HEK293 (cell line): Measurements from ENCODE around the gene RFTN1.

Source experiments
- CTCF ChIA-PET: fragments of 350-600 bp; formaldehyde crosslinking; extraction: SDS; loops from one replicate; lab custom pipeline; 2021; ENCODE audit warnings: antibody characterized with exemption; lab: Yijun Ruan, JAX
- POLR2A ChIA-PET: fragments of 300-600 bp; formaldehyde crosslinking; extraction: SDS; loops from one replicate; lab custom pipeline; 2020; ENCODE audit warnings: antibody characterized with exemption, inconsistent platforms; lab: Yijun Ruan, JAX
- H3K27ac ChIP-seq: fragments of 200-500 bp; sonication (Bioruptor generic); 2 replicates; pipeline ENCODE4 v1.5.1; 2014; ENCODE audit warnings: low read depth, low read length, control low read depth, inconsistent platforms; ENCODE audit errors: extremely low read depth
- H3K36me3 ChIP-seq, 2 experiments: fragments of 200-500 bp in 1 of 2; sonication (Bioruptor generic) in 1 of 2; 1 replicate in 1 of 2; 2 replicates in 1 of 2; pipeline ENCODE4 v1.5.1; 2014 to 2017; ENCODE audit warnings: inconsistent platforms in 2 of 2, low read length in 2 of 2; ENCODE audit not compliant: control insufficient read depth in 2 of 2, insufficient read depth in 1 of 2
- H3K4me1 ChIP-seq: fragments of 200-500 bp; sonication (Bioruptor generic); 2 replicates; pipeline ENCODE4 v1.5.1; 2014; ENCODE audit warnings: mild to moderate bottlenecking, low read length, inconsistent platforms; ENCODE audit not compliant: control insufficient read depth, insufficient read depth
- H3K4me3 ChIP-seq: 2 replicates; pipeline ENCODE4 v1.5.1; 2011; ENCODE audit warnings: low read depth, mild to moderate bottlenecking, control low read depth, low read length, moderate library complexity
- H3K9me3 ChIP-seq: fragments of 200-500 bp; sonication (Bioruptor generic); 2 replicates; pipeline ENCODE4 v1.5.1; 2014; ENCODE audit warnings: low read depth, low read length, inconsistent platforms; ENCODE audit not compliant: control insufficient read depth, insufficient read depth
- BCL6B ChIP-seq: fragments of 450-650 bp; formaldehyde crosslinking; IDR thresholded peaks from 2 replicates; pipeline ENCODE4 v1.5.1; 2017; ENCODE audit warnings: missing biosample characterization, missing genetic modification characterization
- EGR2 ChIP-seq: fragments of 450-650 bp; formaldehyde crosslinking; IDR thresholded peaks from 2 replicates; pipeline ENCODE4 v1.5.1; 2016; ENCODE audit warnings: low read depth, missing biosample characterization, missing genetic modification characterization
- HOXA7 ChIP-seq: sonication (generic); formaldehyde crosslinking; IDR thresholded peaks from 2 replicates; pipeline ENCODE4 v1.8.1; 2022; ENCODE audit warnings: missing genetic modification reagents, borderline replicate concordance
- INSM2 ChIP-seq: fragments of 450-650 bp; formaldehyde crosslinking; IDR thresholded peaks from 2 replicates; pipeline ENCODE4 v1.5.1; 2016; ENCODE audit warnings: missing biosample characterization, missing genetic modification characterization
- KLF1 ChIP-seq: fragments of 450-650 bp; formaldehyde crosslinking; IDR thresholded peaks from 2 replicates; pipeline ENCODE4 v1.5.1; 2016; ENCODE audit warnings: missing biosample characterization, missing genetic modification characterization
- KLF17 ChIP-seq: fragments of 450-650 bp; formaldehyde crosslinking; IDR thresholded peaks from 2 replicates; pipeline ENCODE4 v1.5.1; 2016; ENCODE audit warnings: missing biosample characterization, missing genetic modification characterization
- KLF8 ChIP-seq: fragments of 450-650 bp; formaldehyde crosslinking; IDR thresholded peaks from 2 replicates; pipeline ENCODE4 v1.5.1; 2016; ENCODE audit warnings: missing biosample characterization, missing genetic modification characterization
- ZBTB1 ChIP-seq: fragments of 450-650 bp; formaldehyde crosslinking; IDR thresholded peaks from 2 replicates; pipeline ENCODE4 v1.5.1; 2016; ENCODE audit warnings: missing biosample characterization, missing genetic modification characterization
- ZNF140 ChIP-seq: fragments of 450-650 bp; formaldehyde crosslinking; IDR thresholded peaks from 2 replicates; pipeline ENCODE4 v1.5.1; 2016; ENCODE audit warnings: missing biosample characterization, missing genetic modification characterization
- ZNF146 ChIP-seq: fragments of 450-650 bp; formaldehyde crosslinking; IDR thresholded peaks from 2 replicates; pipeline ENCODE4 v1.5.1; 2016; ENCODE audit warnings: missing biosample characterization, missing genetic modification characterization
- ZNF157 ChIP-seq: fragments of 450-650 bp; formaldehyde crosslinking; IDR thresholded peaks from 2 replicates; pipeline ENCODE4 v1.5.1; 2016; ENCODE audit warnings: missing biosample characterization, missing genetic modification characterization
- ZNF19 ChIP-seq: fragments of 450-650 bp; formaldehyde crosslinking; IDR thresholded peaks from 2 replicates; pipeline ENCODE4; 2016; ENCODE audit warnings: missing biosample characterization, missing genetic modification characterization, low read depth
- ZNF214 ChIP-seq: fragments of 450-650 bp; formaldehyde crosslinking; IDR thresholded peaks from 2 replicates; pipeline ENCODE4 v1.5.1; 2017; ENCODE audit warnings: missing biosample characterization, mild to moderate bottlenecking, missing genetic modification characterization, borderline replicate concordance
- ZNF223 ChIP-seq: fragments of 450-650 bp; formaldehyde crosslinking; IDR thresholded peaks from 2 replicates; pipeline ENCODE4 v1.5.1; 2016; ENCODE audit warnings: missing biosample characterization, missing genetic modification characterization
- ZNF280C ChIP-seq: fragments of 450-650 bp; formaldehyde crosslinking; IDR thresholded peaks from 2 replicates; pipeline ENCODE4 v1.5.1; 2016; ENCODE audit warnings: missing biosample characterization, missing genetic modification characterization
- ZNF350 ChIP-seq: fragments of 450-650 bp; formaldehyde crosslinking; IDR thresholded peaks from 2 replicates; pipeline ENCODE4 v1.5.0; 2017; ENCODE audit warnings: missing biosample characterization, mild to moderate bottlenecking, missing genetic modification characterization
- ZNF521 ChIP-seq: fragments of 450-650 bp; formaldehyde crosslinking; IDR thresholded peaks from 2 replicates; pipeline ENCODE4 v1.5.1; 2017; ENCODE audit warnings: missing biosample characterization, mild to moderate bottlenecking, missing genetic modification characterization
- ZNF549 ChIP-seq: fragments of 450-650 bp; IDR thresholded peaks from 2 replicates; pipeline ENCODE4 v1.5.1; 2018; ENCODE audit warnings: missing biosample characterization, missing genetic modification characterization, mild to moderate bottlenecking, inconsistent platforms, moderate library complexity
- ZNF654 ChIP-seq: fragments of 450-650 bp; formaldehyde crosslinking; IDR thresholded peaks from 2 replicates; pipeline ENCODE4 v1.5.1; 2016; ENCODE audit warnings: low read depth, missing biosample characterization, missing genetic modification characterization
- ZNF777 ChIP-seq: fragments of 450-650 bp; formaldehyde crosslinking; IDR thresholded peaks from 2 replicates; pipeline ENCODE4 v1.5.1; 2017; ENCODE audit warnings: missing biosample characterization, missing genetic modification characterization, borderline replicate concordance
- ZNF830 ChIP-seq: fragments of 450-650 bp; IDR thresholded peaks from 2 replicates; pipeline ENCODE4 v1.5.0; 2018; ENCODE audit warnings: missing biosample characterization, missing genetic modification characterization, low read depth, mild to moderate bottlenecking, moderate library complexity
- ZSCAN16 ChIP-seq: fragments of 450-650 bp; formaldehyde crosslinking; IDR thresholded peaks from 2 replicates; pipeline ENCODE4 v1.5.1; 2016; ENCODE audit warnings: missing biosample characterization, missing genetic modification characterization
- ZSCAN18 ChIP-seq: fragments of 450-650 bp; formaldehyde crosslinking; IDR thresholded peaks from 2 replicates; pipeline ENCODE4 v1.5.1; 2016; ENCODE audit warnings: missing biosample characterization, missing genetic modification characterization
- ZSCAN4 ChIP-seq: fragments of 450-650 bp; formaldehyde crosslinking; IDR thresholded peaks from 2 replicates; pipeline ENCODE4 v1.5.1; 2017; ENCODE audit warnings: missing biosample characterization, missing genetic modification characterization

The RFTN1 gene

GRCh38 chr3:16364323-16364722, 149.2 kb downstream of the RFTN1 start:
- CTCF ChIA-PET = no interaction called here
- TF ChIP-seq ZSCAN4 (no peak), KLF8 (tag by site-specific recombination) (no peak), KLF17 (tag by site-specific recombination) (no peak), ZNF777 (no peak)
- TF ChIP-seq, all 188 proteins: peak for 0
- POLR2A ChIA-PET = no interaction called here
- Histone ChIP-seq H3K9me3 (no peaks in the 10 kb centered on the region), H3K4me3 (no peak overlapping the region), H3K27ac (no peak overlapping the region), H3K36me3 (peaks cover 0 to 7% of the 10 kb centered on the region in 2 experiments; a peak in 1 of 3 replicates), H3K4me1 (no peaks in the 10 kb centered on the region)

GRCh38 chr3:16363636-16364035, 149.9 kb downstream of the RFTN1 start:
- Histone ChIP-seq H3K27ac (no peak overlapping the region), H3K9me3 (no peaks in the 10 kb centered on the region), H3K36me3 (peaks cover 0 to 7% of the 10 kb centered on the region in 2 experiments; a peak in 1 of 3 replicates), H3K4me3 (no peak overlapping the region), H3K4me1 (no peaks in the 10 kb centered on the region)
- ChIA-PET POLR2A (no interaction called here), CTCF (interaction anchor here (0.7 to 1.0 kb wide), 2 partner anchors 73 to 95 kb away, joined by 3 to 4 read pairs; no protein-coding TSS in a partner anchor)
- TF ChIP-seq ZSCAN16 (tag by site-specific recombination) = no peak
- no peak for TF ChIP-seq ZNF521 (tag by site-specific recombination)
- no peak for TF ChIP-seq ZNF350 (tag by site-specific recombination)
- TF ChIP-seq BCL6B = no peak
- no peak for TF ChIP-seq ZNF157 (tag by site-specific recombination)
- no peak for TF ChIP-seq EGR2
- TF ChIP-seq ZNF654 = no peak
- no peak for TF ChIP-seq ZNF214 (tag by site-specific recombination)
- no peak for TF ChIP-seq KLF1 (tag by site-specific recombination)
- no peak for TF ChIP-seq ZNF280C (tag by site-specific recombination)
- TF ChIP-seq ZNF830 = no peak
- no peak for TF ChIP-seq ZNF223 (tag by site-specific recombination)
- TF ChIP-seq ZNF549 (tag by site-specific recombination) = no peak
- no peak for TF ChIP-seq HOXA7

- POLR2A ChIA-PET = no interaction called here
- H3K36me3 ChIP-seq = peaks cover 0 to 7% of the 10 kb centered on the region in 2 experiments; a peak in 1 of 3 replicates
- CTCF ChIA-PET = interaction anchor here (0.7 to 1.0 kb wide), 2 partner anchors 72 to 95 kb away, joined by 3 to 4 read pairs; no protein-coding TSS in a partner anchor
- no peaks in the 10 kb centered on the region for H3K9me3 ChIP-seq
- no peaks in the 10 kb centered on the region for H3K4me1 ChIP-seq
- no peak overlapping the region for H3K4me3 ChIP-seq
- H3K27ac ChIP-seq = no peak overlapping the region
- TF ChIP-seq INSM2 (tag by site-specific recombination) (no peak), ZSCAN18 (tag by site-specific recombination) (no peak), ZNF140 (tag by site-specific recombination) (no peak), ZBTB1 (tag by site-specific recombination) (no peak), ZNF146 (no peak), ZNF19 (no peak)
Observed at GRCh38 chr3:16362770-16363169, 150.7 kb downstream of the RFTN1 start.
